Uterus (tissue), 4 donors: ENCODE measurements around the gene FERMT3. TPM values are rescaled to one million over a fixed set of nuclear protein-coding genes. Genes with fewer than 3 reads are reported as not detected.

ENCODE experiments used
- DNase-seq, 2 donors: peaks; one replicate each; pipeline ENCODE4 v3.0.0-alpha.2; 2019 to 2020
- H3K27ac ChIP-seq, 2 donors: fragments of 200-600 bp; sonication (generic); 1 replicate in 1 of 2; 2 replicates in 1 of 2; pipeline ENCODE4 v1.5.1; 2016 to 2018
- H3K27me3 ChIP-seq, 2 donors: fragments of 200-600 bp; sonication (generic); one replicate each; pipeline ENCODE4 v1.5.1; 2018 to 2019; ENCODE audit warnings: control low read depth in 1 of 2
- H3K36me3 ChIP-seq, 2 donors: fragments of 200-600 bp; sonication (generic); one replicate each; pipeline ENCODE4 v1.5.1; 2019; ENCODE audit warnings: control low read depth in 1 of 2
- H3K4me1 ChIP-seq, 2 donors: fragments of 200-600 bp; sonication (generic); one replicate each; pipeline ENCODE4 v1.5.1; 2018 to 2019; ENCODE audit warnings: control low read depth in 1 of 2
- H3K4me3 ChIP-seq, 2 donors: fragments of 200-600 bp; sonication (generic); 1 replicate in 1 of 2; 2 replicates in 1 of 2; pipeline ENCODE4 v1.5.1; 2018 to 2019; ENCODE audit warnings: mild to moderate bottlenecking in 1 of 2
- H3K9me3 ChIP-seq, 2 donors: fragments of 200-600 bp; sonication (generic); one replicate each; pipeline ENCODE4 v1.5.1; 2019; ENCODE audit warnings: control low read depth in 1 of 2
- CTCF ChIP-seq, 4 experiments: fragments of 200-600 bp in 2 of 4; fragments of 450-650 bp in 2 of 4; sonication (generic) in 2 of 4; IDR thresholded peaks; one replicate each; pipeline ENCODE4 v1.5.1; 2016 to 2019; ENCODE audit warnings: antibody characterized with exemption in 4 of 4, mild to moderate bottlenecking in 2 of 4, moderate library complexity in 1 of 4
- POLR2A ChIP-seq, 2 donors: fragments of 450-650 bp; IDR thresholded peaks; one replicate each; pipeline ENCODE4 v1.6.1; 2016; ENCODE audit warnings: antibody characterized with exemption in 2 of 2, mild to moderate bottlenecking in 1 of 2, moderate library complexity in 1 of 2
- intact Hi-C: fragments of 100-400 bp; cut with DNase I; formaldehyde crosslinking; loops from one replicate; pipeline ENCODE4 v1.15.1; 2023; ENCODE audit warnings: low total_unique reads
- total RNA-seq, 4 donors: library from RNA; depleted of rRNA in 3 of 4; stranded (reverse); fragments of >200 nt in 3 of 4; gene quantifications; one replicate each; pipeline versions ENCODE4 v1.1.0 to v1.2.4, GENCODE V29; 2014 to 2023
- donor health status: DM: yes; HTN: yes; CAD: no.

FERMT3 gene
- total RNA-seq, 4 donors from 2014 or later: 3.1 to 50.3 (median 9.3) TPM

- Histone ChIP-seq H3K9me3 (no peaks in the 10 kb centered on the region), H3K36me3 (no peaks in the 10 kb centered on the region), H3K27ac (peak overlapping the region; percentile 68), H3K4me3 (peak overlapping the region; percentile 53 to 63), H3K27me3 (no peaks in the 10 kb centered on the region), H3K4me1 (peaks cover 0 to 10% of the 10 kb centered on the region in 2 donors)
- TF ChIP-seq CTCF (IDR thresholded peaks at IDR 0.05) (no peak), POLR2A (IDR thresholded peaks at IDR 0.05) (no peak)
- no peak for DNase-seq
- intact Hi-C loops: no loop called here
Observed at GRCh38 chr11:64164392-64165312, 41.9 kb upstream of the FERMT3 start.

GRCh38 chr11:64165481-64165841 is 41.1 kb upstream of the FERMT3 start:
- TF ChIP-seq CTCF (IDR thresholded peaks at IDR 0.05) (peak in 1 of 4 experiments; percentile 7), POLR2A (IDR thresholded peaks at IDR 0.05) (no peak)
- H3K4me3 ChIP-seq: peak overlapping the region; percentile 53 to 63
- no peak for DNase-seq
- H3K4me1 ChIP-seq: peaks cover 0 to 10% of the 10 kb centered on the region in 2 donors
- no peaks in the 10 kb centered on the region for H3K36me3 ChIP-seq
- no peaks in the 10 kb centered on the region for H3K9me3 ChIP-seq
- peak overlapping the region; percentile 68 for H3K27ac ChIP-seq
- H3K27me3 ChIP-seq: no peaks in the 10 kb centered on the region
- intact Hi-C loops: no loop called here

GRCh38 chr11:64165842-64166635 is 40.5 kb upstream of the FERMT3 start, which contains the start of gene MACROD1:
Gene MACROD1 (minus strand): TSS chr11:64166113. CDS start chr11:64165994, 119 bp downstream.
- TF ChIP-seq CTCF (IDR thresholded peaks at IDR 0.05) (peak in 1 of 4 experiments; percentile 9), POLR2A (IDR thresholded peaks at IDR 0.05) (peak; percentile 27 to 28)
- H3K4me3 ChIP-seq: peak within 1 kb of the TSS; percentile 53 to 63
- intact Hi-C loops: no loop called here
- peak; percentile 79 to 82 for DNase-seq
- H3K27me3 ChIP-seq: no peaks in the 10 kb centered on the region
- peak within 1 kb of the TSS; percentile 68 for H3K27ac ChIP-seq
- peaks cover 0 to 10% of the 10 kb centered on the region in 2 donors for H3K4me1 ChIP-seq
- no peaks in the 10 kb centered on the region for H3K36me3 ChIP-seq
- no peaks in the 10 kb centered on the region for H3K9me3 ChIP-seq

- DNase-seq: no peak
- Histone ChIP-seq H3K9me3 (no peaks in the 10 kb centered on the region), H3K27ac (no peak overlapping the region), H3K4me1 (peaks cover 0 to 2% of the 10 kb centered on the region in 2 donors), H3K27me3 (no peaks in the 10 kb centered on the region), H3K4me3 (no peak overlapping the region), H3K36me3 (no peaks in the 10 kb centered on the region)
- intact Hi-C loops: no loop called here
- TF ChIP-seq POLR2A (IDR thresholded peaks at IDR 0.05) (no peak), CTCF (IDR thresholded peaks at IDR 0.05) (no peak)
Observed at GRCh38 chr11:64170419-64170818, 36.1 kb upstream of the FERMT3 start.
